ENCODE measurements around the gene BOLA3. TPM values are rescaled to one million over a fixed set of nuclear protein-coding genes. Genes with fewer than 3 reads are reported as not detected.

The BOLA3 gene
- total and polyA plus RNA-seq, 10 of the 15 experiments (the other 5 are each of a cell fraction or from before 2014, with no cell fraction given) = 62.6 to 300 (median 134) TPM

- TF ChIP-seq IRF4 (IDR thresholded peaks at IDR 0.05; ENCODE audit: low read depth, low read length) (0 out of 2 replicates have a peak, but pooled peaks have one; percentile 21), NFYA (IDR thresholded peaks at IDR 0.05; ENCODE audit: borderline replicate concordance, low read depth, low read length) (no peak), ZSCAN29 (IDR thresholded peaks at IDR 0.05) (0 out of 2 replicates have a peak, but pooled peaks have one; percentile 10), GATAD2B (conservative IDR thresholded peaks at IDR 0.05; ENCODE audit: low read depth) (peak; percentile 96), ZNF207 (IDR thresholded peaks at IDR 0.05; ENCODE audit: borderline replicate concordance) (0 out of 2 replicates have a peak, but pooled peaks have one; percentile 69), FOXK2 (IDR thresholded peaks at IDR 0.05) (no peak), MEF2B (IDR thresholded peaks at IDR 0.05; ENCODE audit: partially characterized antibody, poor library complexity, severe bottlenecking) (peak; percentile 23), SREBF2 (IDR thresholded peaks at IDR 0.05; ENCODE audit: low read length) (no peak), NFYB (IDR thresholded peaks at IDR 0.05; ENCODE audit: insufficient read depth, low read depth, low read length) (no peak), SMAD5 (IDR thresholded peaks at IDR 0.05; ENCODE audit: low read depth) (peak; percentile 75; the same call in 1 of the 2 replicates), TBL1XR1 (IDR thresholded peaks at IDR 0.05; ENCODE audit: low read depth, low read length) (no peak), SMARCA5 (IDR thresholded peaks at IDR 0.05) (no peak), CEBPZ (IDR thresholded peaks at IDR 0.05; ENCODE audit: low read depth, low read length) (no peak), USF1 (IDR thresholded peaks at IDR 0.05; ENCODE audit: borderline replicate concordance, extremely low read length, insufficient read depth, low read depth, low read length) (no peak), POLR2AphosphoS2 (IDR thresholded peaks at IDR 0.05; ENCODE audit: low read depth, low read length) (peak; percentile 84; the same call in 1 of the 2 replicates), EED (IDR thresholded peaks at IDR 0.05; ENCODE audit: low read depth) (no peak), POLR2AphosphoS5 (IDR thresholded peaks at IDR 0.05; ENCODE audit: low read length) (peak; percentile 95)
- TF ChIP-seq, protein P1, sequence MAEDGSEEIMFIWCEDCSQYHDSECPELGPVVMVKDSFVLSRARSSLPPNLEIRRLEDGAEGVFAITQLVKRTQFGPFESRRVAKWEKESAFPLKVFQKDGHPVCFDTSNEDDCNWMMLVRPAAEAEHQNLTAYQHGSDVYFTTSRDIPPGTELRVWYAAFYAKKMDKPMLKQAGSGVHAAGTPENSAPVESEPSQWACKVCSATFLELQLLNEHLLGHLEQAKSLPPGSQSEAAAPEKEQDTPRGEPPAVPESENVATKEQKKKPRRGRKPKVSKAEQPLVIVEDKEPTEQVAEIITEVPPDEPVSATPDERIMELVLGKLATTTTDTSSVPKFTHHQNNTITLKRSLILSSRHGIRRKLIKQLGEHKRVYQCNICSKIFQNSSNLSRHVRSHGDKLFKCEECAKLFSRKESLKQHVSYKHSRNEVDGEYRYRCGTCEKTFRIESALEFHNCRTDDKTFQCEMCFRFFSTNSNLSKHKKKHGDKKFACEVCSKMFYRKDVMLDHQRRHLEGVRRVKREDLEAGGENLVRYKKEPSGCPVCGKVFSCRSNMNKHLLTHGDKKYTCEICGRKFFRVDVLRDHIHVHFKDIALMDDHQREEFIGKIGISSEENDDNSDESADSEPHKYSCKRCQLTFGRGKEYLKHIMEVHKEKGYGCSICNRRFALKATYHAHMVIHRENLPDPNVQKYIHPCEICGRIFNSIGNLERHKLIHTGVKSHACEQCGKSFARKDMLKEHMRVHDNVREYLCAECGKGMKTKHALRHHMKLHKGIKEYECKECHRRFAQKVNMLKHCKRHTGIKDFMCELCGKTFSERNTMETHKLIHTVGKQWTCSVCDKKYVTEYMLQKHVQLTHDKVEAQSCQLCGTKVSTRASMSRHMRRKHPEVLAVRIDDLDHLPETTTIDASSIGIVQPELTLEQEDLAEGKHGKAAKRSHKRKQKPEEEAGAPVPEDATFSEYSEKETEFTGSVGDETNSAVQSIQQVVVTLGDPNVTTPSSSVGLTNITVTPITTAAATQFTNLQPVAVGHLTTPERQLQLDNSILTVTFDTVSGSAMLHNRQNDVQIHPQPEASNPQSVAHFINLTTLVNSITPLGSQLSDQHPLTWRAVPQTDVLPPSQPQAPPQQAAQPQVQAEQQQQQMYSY (CRISPR knock-in tag; IDR thresholded peaks at IDR 0.05) = 0 out of 2 replicates have a peak, but pooled peaks have one; percentile 44
- TF ChIP-seq, protein P2, sequence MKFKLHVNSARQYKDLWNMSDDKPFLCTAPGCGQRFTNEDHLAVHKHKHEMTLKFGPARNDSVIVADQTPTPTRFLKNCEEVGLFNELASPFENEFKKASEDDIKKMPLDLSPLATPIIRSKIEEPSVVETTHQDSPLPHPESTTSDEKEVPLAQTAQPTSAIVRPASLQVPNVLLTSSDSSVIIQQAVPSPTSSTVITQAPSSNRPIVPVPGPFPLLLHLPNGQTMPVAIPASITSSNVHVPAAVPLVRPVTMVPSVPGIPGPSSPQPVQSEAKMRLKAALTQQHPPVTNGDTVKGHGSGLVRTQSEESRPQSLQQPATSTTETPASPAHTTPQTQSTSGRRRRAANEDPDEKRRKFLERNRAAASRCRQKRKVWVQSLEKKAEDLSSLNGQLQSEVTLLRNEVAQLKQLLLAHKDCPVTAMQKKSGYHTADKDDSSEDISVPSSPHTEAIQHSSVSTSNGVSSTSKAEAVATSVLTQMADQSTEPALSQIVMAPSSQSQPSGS (IDR thresholded peaks at IDR 0.05; ENCODE audit: low read length) = no peak
- TF ChIP-seq, protein P3, sequence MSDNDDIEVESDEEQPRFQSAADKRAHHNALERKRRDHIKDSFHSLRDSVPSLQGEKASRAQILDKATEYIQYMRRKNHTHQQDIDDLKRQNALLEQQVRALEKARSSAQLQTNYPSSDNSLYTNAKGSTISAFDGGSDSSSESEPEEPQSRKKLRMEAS (IDR thresholded peaks at IDR 0.05; ENCODE audit: low read depth, low read length) = peak; percentile 29
Observed at GRCh38 chr2:74178211-74179062, 30.7 kb upstream of the BOLA3 start, which contains the start of gene MOB1A (continued).
